Liver (tissue), 3 donors: ENCODE measurements around the gene FITM2.

Experiments
- EGR1 ChIP-seq, 2 donors: IDR thresholded peaks; 2 replicates each; pipeline ENCODE4 v1.6.1; 2016 to 2018; ENCODE audit warnings: antibody characterized with exemption in 2 of 2, low read depth in 2 of 2
- GABPA ChIP-seq, 2 donors: IDR thresholded peaks in 1 of 2; conservative IDR thresholded peaks in 1 of 2; 2 replicates each; pipeline ENCODE4 v1.6.1; 2016; ENCODE audit warnings: antibody characterized with exemption in 2 of 2, mild to moderate bottlenecking in 1 of 2, moderate library complexity in 1 of 2
- HNF4G ChIP-seq: IDR thresholded peaks from 2 replicates; pipeline ENCODE4 v1.6.1; 2016; ENCODE audit warnings: antibody characterized with exemption
- JUND ChIP-seq, 2 donors: IDR thresholded peaks; 2 replicates each; pipeline ENCODE4 v1.6.1; 2016; ENCODE audit warnings: antibody characterized with exemption in 2 of 2
- TF ChIP-seq, protein P1 (sequence below): IDR thresholded peaks from 2 replicates; pipeline ENCODE4 v1.6.1; 2016; ENCODE audit warnings: antibody characterized with exemption
- TF ChIP-seq, protein P2 (sequence below): fragments of 150-350 bp; IDR thresholded peaks from 2 replicates; pipeline ENCODE4 v1.5.1; 2017; ENCODE audit warnings: improper control_type of control experiment, low read depth, low read length; ENCODE audit not compliant: missing input control
- TF ChIP-seq, protein P3 (sequence below): IDR thresholded peaks from 2 replicates; pipeline ENCODE4 v1.6.1; 2016; ENCODE audit warnings: antibody characterized with exemption, mild to moderate bottlenecking
- donor health status: healthy.
- donor health status: healthy.

- TF ChIP-seq, protein P1, sequence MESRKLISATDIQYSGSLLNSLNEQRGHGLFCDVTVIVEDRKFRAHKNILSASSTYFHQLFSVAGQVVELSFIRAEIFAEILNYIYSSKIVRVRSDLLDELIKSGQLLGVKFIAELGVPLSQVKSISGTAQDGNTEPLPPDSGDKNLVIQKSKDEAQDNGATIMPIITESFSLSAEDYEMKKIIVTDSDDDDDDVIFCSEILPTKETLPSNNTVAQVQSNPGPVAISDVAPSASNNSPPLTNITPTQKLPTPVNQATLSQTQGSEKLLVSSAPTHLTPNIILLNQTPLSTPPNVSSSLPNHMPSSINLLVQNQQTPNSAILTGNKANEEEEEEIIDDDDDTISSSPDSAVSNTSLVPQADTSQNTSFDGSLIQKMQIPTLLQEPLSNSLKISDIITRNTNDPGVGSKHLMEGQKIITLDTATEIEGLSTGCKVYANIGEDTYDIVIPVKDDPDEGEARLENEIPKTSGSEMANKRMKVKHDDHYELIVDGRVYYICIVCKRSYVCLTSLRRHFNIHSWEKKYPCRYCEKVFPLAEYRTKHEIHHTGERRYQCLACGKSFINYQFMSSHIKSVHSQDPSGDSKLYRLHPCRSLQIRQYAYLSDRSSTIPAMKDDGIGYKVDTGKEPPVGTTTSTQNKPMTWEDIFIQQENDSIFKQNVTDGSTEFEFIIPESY = no peak
- TF ChIP-seq, protein P2, sequence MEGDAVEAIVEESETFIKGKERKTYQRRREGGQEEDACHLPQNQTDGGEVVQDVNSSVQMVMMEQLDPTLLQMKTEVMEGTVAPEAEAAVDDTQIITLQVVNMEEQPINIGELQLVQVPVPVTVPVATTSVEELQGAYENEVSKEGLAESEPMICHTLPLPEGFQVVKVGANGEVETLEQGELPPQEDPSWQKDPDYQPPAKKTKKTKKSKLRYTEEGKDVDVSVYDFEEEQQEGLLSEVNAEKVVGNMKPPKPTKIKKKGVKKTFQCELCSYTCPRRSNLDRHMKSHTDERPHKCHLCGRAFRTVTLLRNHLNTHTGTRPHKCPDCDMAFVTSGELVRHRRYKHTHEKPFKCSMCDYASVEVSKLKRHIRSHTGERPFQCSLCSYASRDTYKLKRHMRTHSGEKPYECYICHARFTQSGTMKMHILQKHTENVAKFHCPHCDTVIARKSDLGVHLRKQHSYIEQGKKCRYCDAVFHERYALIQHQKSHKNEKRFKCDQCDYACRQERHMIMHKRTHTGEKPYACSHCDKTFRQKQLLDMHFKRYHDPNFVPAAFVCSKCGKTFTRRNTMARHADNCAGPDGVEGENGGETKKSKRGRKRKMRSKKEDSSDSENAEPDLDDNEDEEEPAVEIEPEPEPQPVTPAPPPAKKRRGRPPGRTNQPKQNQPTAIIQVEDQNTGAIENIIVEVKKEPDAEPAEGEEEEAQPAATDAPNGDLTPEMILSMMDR = no peak
- TF ChIP-seq GABPA (IDR thresholded peaks at IDR 0.05 in 1 of 2, conservative IDR thresholded peaks at IDR 0.05 in 1 of 2) (no peak), JUND (IDR thresholded peaks at IDR 0.05) (no peak), EGR1 (IDR thresholded peaks at IDR 0.05; ENCODE audit: low read depth in 2 of 2) (no peak), HNF4G (no peak)
- TF ChIP-seq, protein P3, sequence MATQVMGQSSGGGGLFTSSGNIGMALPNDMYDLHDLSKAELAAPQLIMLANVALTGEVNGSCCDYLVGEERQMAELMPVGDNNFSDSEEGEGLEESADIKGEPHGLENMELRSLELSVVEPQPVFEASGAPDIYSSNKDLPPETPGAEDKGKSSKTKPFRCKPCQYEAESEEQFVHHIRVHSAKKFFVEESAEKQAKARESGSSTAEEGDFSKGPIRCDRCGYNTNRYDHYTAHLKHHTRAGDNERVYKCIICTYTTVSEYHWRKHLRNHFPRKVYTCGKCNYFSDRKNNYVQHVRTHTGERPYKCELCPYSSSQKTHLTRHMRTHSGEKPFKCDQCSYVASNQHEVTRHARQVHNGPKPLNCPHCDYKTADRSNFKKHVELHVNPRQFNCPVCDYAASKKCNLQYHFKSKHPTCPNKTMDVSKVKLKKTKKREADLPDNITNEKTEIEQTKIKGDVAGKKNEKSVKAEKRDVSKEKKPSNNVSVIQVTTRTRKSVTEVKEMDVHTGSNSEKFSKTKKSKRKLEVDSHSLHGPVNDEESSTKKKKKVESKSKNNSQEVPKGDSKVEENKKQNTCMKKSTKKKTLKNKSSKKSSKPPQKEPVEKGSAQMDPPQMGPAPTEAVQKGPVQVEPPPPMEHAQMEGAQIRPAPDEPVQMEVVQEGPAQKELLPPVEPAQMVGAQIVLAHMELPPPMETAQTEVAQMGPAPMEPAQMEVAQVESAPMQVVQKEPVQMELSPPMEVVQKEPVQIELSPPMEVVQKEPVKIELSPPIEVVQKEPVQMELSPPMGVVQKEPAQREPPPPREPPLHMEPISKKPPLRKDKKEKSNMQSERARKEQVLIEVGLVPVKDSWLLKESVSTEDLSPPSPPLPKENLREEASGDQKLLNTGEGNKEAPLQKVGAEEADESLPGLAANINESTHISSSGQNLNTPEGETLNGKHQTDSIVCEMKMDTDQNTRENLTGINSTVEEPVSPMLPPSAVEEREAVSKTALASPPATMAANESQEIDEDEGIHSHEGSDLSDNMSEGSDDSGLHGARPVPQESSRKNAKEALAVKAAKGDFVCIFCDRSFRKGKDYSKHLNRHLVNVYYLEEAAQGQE = no peak
Measured at GRCh38 chr20:44326391-44327159, 15.6 kb upstream of the FITM2 start.
